ACC112 (cell line): ENCODE measurements around the gene CDKN2A.

Experiments
- H2AFZ ChIP-seq: fragments of 200-600 bp; sonication (generic); one replicate; pipeline ENCODE4 v1.6.0; 2017; ENCODE audit warnings: antibody characterized with exemption, low read length; ENCODE audit not compliant: unreplicated experiment
- H3K27ac ChIP-seq: fragments of 200-600 bp; sonication (generic); 2 replicates; pipeline ENCODE4 v1.5.1; 2014; ENCODE audit warnings: low read depth, mild to moderate bottlenecking, antibody characterized with exemption, low read length, moderate library complexity
- H3K27me3 ChIP-seq: fragments of 200-600 bp; sonication (generic); 2 replicates; pipeline ENCODE4 v1.6.1; 2014; ENCODE audit warnings: mild to moderate bottlenecking, antibody characterized with exemption, low read length, moderate library complexity, mixed read lengths; ENCODE audit not compliant: insufficient read depth
- H3K36me3 ChIP-seq: fragments of 200-600 bp; sonication (generic); 2 replicates; pipeline ENCODE4 v1.6.1; 2016; ENCODE audit warnings: mild to moderate bottlenecking, antibody characterized with exemption, low read length, moderate library complexity, mixed read lengths; ENCODE audit not compliant: insufficient read depth
- H3K4me1 ChIP-seq: fragments of 200-600 bp; sonication (generic); one replicate; pipeline ENCODE4 v1.6.1; 2016; ENCODE audit warnings: low read length, mixed read lengths; ENCODE audit not compliant: insufficient read depth, unreplicated experiment, control insufficient read depth
- H3K4me3 ChIP-seq: fragments of 200-600 bp; sonication (generic); 2 replicates; pipeline ENCODE4 v1.5.1; 2014; ENCODE audit warnings: mild to moderate bottlenecking, low read depth, low read length
- H3K79me2 ChIP-seq: fragments of 200-600 bp; sonication (generic); one replicate; pipeline ENCODE4 v1.6.0; 2016; ENCODE audit warnings: low read length; ENCODE audit not compliant: control insufficient read depth, unreplicated experiment, insufficient read depth

The CDKN2A gene

DNA sequence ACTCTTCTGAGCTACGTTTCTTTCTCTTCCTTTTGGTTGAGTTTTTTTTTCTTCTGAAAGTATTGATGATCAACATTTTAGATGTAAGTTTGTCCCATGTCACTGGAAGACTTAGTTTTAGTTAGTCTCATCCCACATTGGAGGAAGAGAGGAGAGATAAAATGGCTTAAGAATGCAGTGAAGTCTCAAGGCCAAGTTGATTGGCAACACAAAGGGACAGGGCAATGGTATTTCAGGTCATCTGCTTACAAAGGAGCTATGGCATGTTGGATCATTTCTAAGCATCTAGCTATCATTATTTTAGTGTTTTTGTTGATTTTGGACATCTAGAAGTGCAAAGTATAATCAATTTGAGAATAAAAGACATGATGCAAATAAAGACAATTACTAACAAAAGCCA lies 58.6 kb downstream of the CDKN2A start:
- H3K36me3 ChIP-seq = no peaks in the 10 kb centered on the region

DNA sequence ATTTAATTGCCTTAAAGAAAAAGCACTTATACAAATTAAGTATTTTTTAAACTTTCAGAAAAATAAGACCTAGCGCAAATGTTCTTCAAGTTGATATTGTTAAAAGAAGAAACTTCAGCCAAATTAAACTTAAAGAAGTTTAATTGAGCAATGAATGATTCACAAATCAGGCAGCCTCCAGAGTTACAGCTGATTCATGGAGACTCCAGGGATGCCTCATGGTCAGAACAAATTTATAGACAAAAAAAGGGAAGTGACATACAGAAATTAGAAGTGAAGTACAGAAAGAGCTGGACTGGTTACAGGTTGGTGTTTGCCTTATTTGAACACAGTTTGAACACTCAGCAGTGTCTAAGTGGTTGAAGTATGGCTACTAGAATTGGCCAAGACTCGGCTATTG lies 60.3 kb downstream of the CDKN2A start:
- peaks cover 24% of the 10 kb centered on the region for H3K4me1 ChIP-seq
- no peak overlapping the region for H3K4me3 ChIP-seq
- H3K36me3 ChIP-seq = no peaks in the 10 kb centered on the region; the same call in 1 of the 2 replicates
- H3K27me3 ChIP-seq = no peaks in the 10 kb centered on the region
- H3K79me2 ChIP-seq = no peaks in the 10 kb centered on the region
- no peak overlapping the region for H2AFZ ChIP-seq
- no peak overlapping the region for H3K27ac ChIP-seq

More for the DNA sequence above, 58.6 kb downstream of the CDKN2A start:
- H3K4me1 ChIP-seq = peaks cover 24% of the 10 kb centered on the region
- H2AFZ ChIP-seq = no peak overlapping the region
- no peaks in the 10 kb centered on the region for H3K27me3 ChIP-seq
- no peak overlapping the region for H3K27ac ChIP-seq
- H3K4me3 ChIP-seq = no peak overlapping the region
- H3K79me2 ChIP-seq = no peaks in the 10 kb centered on the region

DNA sequence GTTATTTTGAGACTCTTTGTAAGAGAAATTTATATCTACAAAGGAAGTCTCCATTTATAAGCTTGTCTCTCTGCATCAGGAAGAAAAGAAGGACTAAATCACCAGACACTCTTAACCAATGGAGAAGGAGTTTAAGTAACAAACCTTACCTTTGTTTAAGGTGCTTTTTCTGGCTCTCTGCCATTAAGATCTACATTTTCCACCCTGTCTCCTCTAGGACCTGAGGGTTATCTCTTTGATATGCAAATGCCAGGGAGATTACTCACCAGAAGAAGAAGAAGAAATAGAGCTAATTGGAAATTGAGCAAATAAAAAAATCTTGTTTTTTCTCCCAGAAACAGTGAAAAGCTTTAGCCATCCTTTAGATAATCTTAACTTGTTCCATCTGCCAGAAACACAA lies 60.9 kb downstream of the CDKN2A start:
- Histone ChIP-seq H3K4me1 (peaks cover 24% of the 10 kb centered on the region), H3K36me3 (no peaks in the 10 kb centered on the region; the same call in 1 of the 2 replicates), H3K27me3 (no peaks in the 10 kb centered on the region), H3K4me3 (no peak overlapping the region), H2AFZ (no peak overlapping the region), H3K27ac (no peak overlapping the region), H3K79me2 (no peaks in the 10 kb centered on the region)

DNA sequence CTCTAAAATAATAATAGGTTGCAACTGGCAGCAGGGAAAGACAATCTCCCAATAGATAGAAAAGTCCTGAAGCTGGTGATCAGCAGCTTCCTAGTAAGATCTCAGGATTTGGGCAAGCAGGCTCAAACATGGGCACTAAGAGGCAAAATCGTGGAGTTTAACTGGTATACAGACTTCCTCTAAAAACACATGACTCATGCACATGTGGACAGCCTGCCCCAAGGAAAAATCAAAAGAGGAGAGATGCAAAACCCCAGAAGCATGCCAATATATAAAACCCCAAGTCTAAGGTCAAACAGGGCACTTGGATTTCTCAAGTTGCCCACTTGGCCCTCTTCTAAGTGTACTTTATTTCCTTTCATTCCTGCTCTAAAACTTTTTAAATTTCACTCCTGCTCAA lies 62.8 kb downstream of the CDKN2A start:
- Histone ChIP-seq H3K4me1 (peaks cover 24% of the 10 kb centered on the region), H3K4me3 (no peak overlapping the region), H3K27me3 (no peaks in the 10 kb centered on the region), H3K36me3 (no peaks in the 10 kb centered on the region; the same call in 1 of the 2 replicates), H3K27ac (no peak overlapping the region), H2AFZ (no peak overlapping the region), H3K79me2 (no peaks in the 10 kb centered on the region)

DNA sequence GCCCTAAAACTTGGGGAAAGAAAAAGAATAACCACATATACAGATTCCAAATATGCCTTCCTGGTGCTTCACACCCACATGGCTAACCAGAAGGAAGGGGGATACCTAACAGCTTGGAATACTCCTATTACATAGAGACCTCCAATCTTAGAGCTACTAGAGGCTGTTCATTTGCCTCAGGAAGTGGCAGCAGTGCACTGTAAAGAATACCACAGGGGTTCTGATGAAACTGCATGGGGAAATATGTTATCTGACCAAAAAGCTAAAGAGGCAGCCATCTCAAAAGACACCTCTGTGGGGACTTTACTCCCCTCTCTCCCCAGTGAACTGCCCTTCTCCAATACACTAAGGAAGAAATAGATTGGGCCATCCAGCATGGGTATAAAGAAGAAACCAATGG lies 66.4 kb downstream of the CDKN2A start:
- H2AFZ ChIP-seq = no peak overlapping the region
- H3K36me3 ChIP-seq = no peaks in the 10 kb centered on the region; the same call in 1 of the 2 replicates
- no peak overlapping the region for H3K27ac ChIP-seq
- no peaks in the 10 kb centered on the region for H3K27me3 ChIP-seq
- peaks cover 8% of the 10 kb centered on the region for H3K4me1 ChIP-seq
- no peak overlapping the region for H3K4me3 ChIP-seq
- H3K79me2 ChIP-seq = no peaks in the 10 kb centered on the region

DNA sequence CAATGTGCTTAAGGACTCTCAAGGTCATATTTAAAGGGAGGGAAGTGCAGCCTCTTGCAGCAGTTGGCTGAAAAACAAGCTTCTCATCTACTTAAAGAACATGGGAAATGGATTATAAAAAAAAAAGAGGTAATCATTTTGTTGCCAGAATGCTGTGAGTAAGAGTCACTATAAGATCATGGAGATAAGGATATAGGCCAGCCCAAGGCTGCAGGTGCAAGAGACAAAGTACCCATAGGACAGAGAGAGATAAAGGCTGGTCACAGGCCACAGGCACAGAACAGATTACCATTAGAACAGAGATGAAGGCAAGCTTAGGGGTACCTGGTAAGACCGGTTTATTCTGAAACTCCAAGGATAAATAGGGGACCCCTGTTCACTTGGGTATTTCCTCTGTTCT lies 70.5 kb downstream of the CDKN2A start:
- no peaks in the 10 kb centered on the region for H3K79me2 ChIP-seq
- no peak overlapping the region for H2AFZ ChIP-seq
- peaks cover 18% of the 10 kb centered on the region for H3K4me1 ChIP-seq
- H3K27me3 ChIP-seq = no peaks in the 10 kb centered on the region
- no peak overlapping the region for H3K27ac ChIP-seq
- no peaks in the 10 kb centered on the region for H3K36me3 ChIP-seq
- H3K4me3 ChIP-seq = no peak overlapping the region

DNA sequence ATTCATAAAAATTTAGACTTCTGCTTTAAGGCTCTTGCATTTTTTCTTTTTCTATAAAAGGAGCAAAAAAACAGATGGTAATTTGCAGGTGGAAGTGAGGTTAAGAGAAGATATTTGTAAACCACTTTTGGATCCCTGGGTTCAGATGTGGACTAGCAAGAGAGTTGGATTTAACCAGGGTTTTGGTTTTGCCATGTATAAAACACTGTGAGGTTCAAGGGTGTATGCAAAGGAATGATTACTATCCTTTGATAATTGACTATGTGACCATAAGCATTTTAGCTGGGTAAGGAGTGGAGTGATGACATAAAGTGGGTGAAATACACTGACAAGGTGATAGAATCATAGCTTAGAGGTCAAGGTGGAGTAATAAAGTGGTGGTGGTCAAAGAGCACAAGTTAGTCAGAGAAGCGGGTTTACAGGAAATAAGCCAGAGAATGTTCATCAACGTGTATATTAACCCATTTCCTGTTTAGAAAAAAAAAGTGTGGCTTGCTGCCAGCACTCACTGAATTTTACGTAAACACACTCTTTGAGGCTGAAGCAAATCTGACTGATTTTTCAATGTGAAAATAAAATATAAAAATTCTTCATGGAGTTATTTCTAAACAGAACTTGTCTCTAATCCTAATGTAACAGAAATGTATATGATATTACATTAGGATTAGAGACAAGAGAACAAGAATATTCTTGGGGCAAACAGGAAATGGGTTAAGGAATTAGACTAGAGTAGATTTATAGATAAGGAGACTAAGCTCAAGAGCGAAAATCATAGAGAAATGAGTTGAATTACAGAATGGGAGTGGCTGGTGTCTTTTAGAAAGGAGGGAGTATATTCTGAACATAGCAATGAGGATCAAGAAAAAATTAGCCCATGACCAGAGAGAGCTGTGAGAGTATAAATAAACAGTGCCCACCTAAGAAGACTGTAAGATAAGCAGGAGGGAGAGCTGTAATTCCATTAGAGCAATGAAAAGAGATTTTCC lies 74.5 kb downstream of the CDKN2A start:
- Histone ChIP-seq H3K36me3 (no peaks in the 10 kb centered on the region), H3K4me1 (peaks cover 19% of the 10 kb centered on the region), H3K4me3 (no peak overlapping the region), H3K27me3 (no peaks in the 10 kb centered on the region), H2AFZ (no peak overlapping the region), H3K79me2 (no peaks in the 10 kb centered on the region), H3K27ac (peak overlapping the region; percentile 4; the same call in 1 of the 2 replicates)
